Endothelial cell of umbilical vein (primary cell): Measurements from ENCODE around the gene TCEA2. TPM values are rescaled to one million over a fixed set of nuclear protein-coding genes. Genes with fewer than 3 reads are reported as not detected.

Source experiments
- BruUV-seq: library from RNA; stranded (reverse); fragments of 400-500 nt; replicated peaks from 2 replicates; lab custom pipeline; 2021; lab: Mats Ljungman, UMichigan
- CTCF ChIA-PET: fragments of 300-600, 350-600 bp; sonication (Branson Sonifier 250); formaldehyde crosslinking; loops from one replicate; lab custom pipeline; 2021; ENCODE audit warnings: antibody characterized with exemption, inconsistent platforms; lab: Charles Lee
- POLR2A ChIA-PET: fragments of 300-600, 350-600 bp; sonication (Branson Sonifier 250); formaldehyde crosslinking; loops from one replicate; lab custom pipeline; 2021; ENCODE audit warnings: antibody characterized with exemption, inconsistent platforms; lab: Charles Lee
- DNase-seq: peaks from one replicate; pipeline ENCODE4 v3.0.0-alpha.2; 2011; ENCODE audit warnings: low read depth, low spot score
- FAIRE-seq: peaks from 2 replicates; lab custom pipeline; 2011; peaks lifted over from hg19 to GRCh38; lab: Jason Lieb, UNC
- H2AFZ ChIP-seq: 2 replicates; pipeline ENCODE4 v1.6.0; 2012; ENCODE audit warnings: low read depth, low read length, control low read depth, inconsistent platforms
- H3K27ac ChIP-seq: 2 replicates; pipeline ENCODE4 v1.5.1; 2011; ENCODE audit warnings: low read depth, mild to moderate bottlenecking, control low read depth, low read length, moderate library complexity; ENCODE audit not compliant: insufficient read depth
- H3K27me3 ChIP-seq, 2 experiments: 2 replicates each; pipeline versions ENCODE4 v1.6.0 to v1.6.1; 2011; ENCODE audit warnings: low read length in 2 of 2, mixed read lengths in 1 of 2; ENCODE audit not compliant: control insufficient read depth in 2 of 2, insufficient read depth in 2 of 2
- H3K36me3 ChIP-seq, 2 experiments: 2 replicates in 1 of 2; 3 replicates in 1 of 2; pipeline ENCODE4 v1.5.1; 2011; ENCODE audit warnings: low read length in 2 of 2, mild to moderate bottlenecking in 1 of 2, moderate library complexity in 1 of 2; ENCODE audit not compliant: control insufficient read depth in 2 of 2, insufficient read depth in 2 of 2; ENCODE audit errors: extremely low read depth in 1 of 2
- H3K4me1 ChIP-seq: 3 replicates; pipeline ENCODE4 v1.5.1; 2011; ENCODE audit warnings: mild to moderate bottlenecking, low read length; ENCODE audit not compliant: control insufficient read depth, insufficient read depth; ENCODE audit errors: extremely low read depth
- H3K4me2 ChIP-seq: 2 replicates; pipeline ENCODE4 v1.6.1; 2011; ENCODE audit warnings: low read length, control low read depth, mixed read lengths; ENCODE audit not compliant: insufficient read depth
- H3K4me3 ChIP-seq, 3 experiments: fragments of 200-600 bp in 1 of 3; sonication (generic), shearing (Covaris generic) in 1 of 3; replicated peaks in 1 of 3; 2 replicates each; pipeline ENCODE4 v1.5.1; 2011 to 2016; ENCODE audit warnings: control low read depth in 3 of 3, low read length in 3 of 3, mild to moderate bottlenecking in 2 of 3, inconsistent platforms in 1 of 3, low read depth in 1 of 3, moderate library complexity in 1 of 3; ENCODE audit not compliant: insufficient read depth in 1 of 3
- H3K79me2 ChIP-seq: 2 replicates; pipeline ENCODE4 v1.6.0; 2012; ENCODE audit warnings: low read length, inconsistent platforms; ENCODE audit not compliant: control insufficient read depth, insufficient read depth
- H3K9ac ChIP-seq: replicated peaks from 2 replicates; pipeline ENCODE3; 2011; ENCODE audit warnings: low read length, control low read depth; ENCODE audit not compliant: insufficient read depth; ENCODE audit errors: extremely low read depth
- H3K9me1 ChIP-seq: replicated peaks from 3 replicates; pipeline ENCODE4 v1.6.0; 2011; ENCODE audit warnings: mild to moderate bottlenecking, low read length; ENCODE audit not compliant: control insufficient read depth, insufficient read depth; ENCODE audit errors: extremely low read depth
- H3K9me3 ChIP-seq: replicated peaks from 2 replicates; pipeline ENCODE4 v1.5.1; 2012; ENCODE audit warnings: low read length, inconsistent platforms; ENCODE audit not compliant: control insufficient read depth, insufficient read depth
- H4K20me1 ChIP-seq: replicated peaks from 2 replicates; pipeline ENCODE3; 2011; ENCODE audit warnings: mild to moderate bottlenecking, low read length; ENCODE audit not compliant: control insufficient read depth, insufficient read depth; ENCODE audit errors: extremely low read depth
- CTCF ChIP-seq, 2 donors: IDR thresholded peaks; 1 replicate in 1 of 2; 2 replicates in 1 of 2; pipeline ENCODE4 v1.5.1; 2011; ENCODE audit warnings: low read length in 2 of 2, mild to moderate bottlenecking in 2 of 2, moderate library complexity in 2 of 2, control low read depth in 1 of 2, inconsistent platforms in 1 of 2, low read depth in 1 of 2; ENCODE audit not compliant: insufficient read depth in 1 of 2; ENCODE audit errors: extremely low read depth in 1 of 2
- EZH2 ChIP-seq: IDR thresholded peaks from 2 replicates; pipeline ENCODE4 v1.6.1; 2012; ENCODE audit warnings: borderline replicate concordance, low read depth, mild to moderate bottlenecking, moderate library complexity, low read length, inconsistent platforms; ENCODE audit not compliant: severe bottlenecking
- FOS ChIP-seq: IDR thresholded peaks from 2 replicates; pipeline ENCODE4 v1.6.1; 2011; ENCODE audit warnings: mild to moderate bottlenecking, low read length, moderate library complexity, borderline replicate concordance; ENCODE audit not compliant: insufficient read depth
- GATA2 ChIP-seq: IDR thresholded peaks from 2 replicates; pipeline ENCODE4 v1.7.0; 2011; ENCODE audit warnings: low read depth, mild to moderate bottlenecking, moderate library complexity, mixed read lengths, low read length; ENCODE audit not compliant: insufficient read length, insufficient read depth
- JUN ChIP-seq: IDR thresholded peaks from 2 replicates; pipeline ENCODE4 v1.6.1; 2011; ENCODE audit warnings: borderline replicate concordance, low read depth; ENCODE audit not compliant: insufficient read length, insufficient read depth
- MAX ChIP-seq: IDR thresholded peaks from 2 replicates; pipeline ENCODE4 v1.6.1; 2011; ENCODE audit not compliant: insufficient read depth, insufficient read length
- MYC ChIP-seq: IDR thresholded peaks from one replicate; pipeline ENCODE4 v1.6.1; 2011; ENCODE audit warnings: mild to moderate bottlenecking, low read depth, low read length
- POLR2A ChIP-seq: IDR thresholded peaks from 2 replicates; pipeline ENCODE4 v1.6.1; 2012; ENCODE audit warnings: low read depth, mild to moderate bottlenecking, control low read depth, low read length
- POLR2AphosphoS5 ChIP-seq: IDR thresholded peaks from 2 replicates; pipeline ENCODE4 v1.6.1; 2012; ENCODE audit warnings: low read depth, mild to moderate bottlenecking, control low read depth, low read length, moderate library complexity; ENCODE audit not compliant: insufficient read depth
- dilution Hi-C: fragments of 300-500 bp; cut with MboI; formaldehyde crosslinking; loops from one replicate; pipeline ENCODE4 v1.15.0; 2019; ENCODE audit warnings: low sequenced_read_pairs; ENCODE audit not compliant: extremely low pct_ligation_motif_present
- intact Hi-C: fragments of 100-400 bp; cut with micrococcal nuclease; formaldehyde crosslinking; loops from one replicate; pipeline ENCODE4 v1.10.0; 2022
- polyA plus RNA-seq, 4 experiments: library from polyadenylated mRNA; depleted of rRNA in 3 of 4; stranded (reverse) in 3 of 4; unstranded in 1 of 4; fragments of >200 nt; gene quantifications; 2 replicates each; pipeline versions ENCODE4 v1.2.1 to v1.2.3, GENCODE V29; 2011 to 2012; ENCODE audit warnings: missing spikeins in 1 of 4
- total RNA-seq: library from RNA; stranded (reverse); gene quantifications from 2 replicates; pipeline ENCODE4 v1.2.3, GENCODE V29; 2021

TCEA2 gene
- total and polyA plus RNA-seq, 2 donors (not counting 3 experiments of a cell fraction or from before 2014, with no cell fraction given), result 53.1 to 65.5 TPM

GRCh38 chr20:64080813-64081623 is 18.0 kb downstream of the TCEA2 start:
- Histone ChIP-seq H3K9me3 (no peaks in the 10 kb centered on the region), H4K20me1 (no peaks in the 10 kb centered on the region), H3K4me1 (peaks cover 20% of the 10 kb centered on the region), H3K36me3 (peaks cover 0 to 3% of the 10 kb centered on the region in 2 experiments), H3K9ac (no peak overlapping the region), H3K79me2 (peaks cover 6% of the 10 kb centered on the region), H3K4me2 (no peak overlapping the region), H3K9me1 (no peaks in the 10 kb centered on the region), H3K27ac (no peak overlapping the region), H3K4me3 (peak overlapping the region in 1 of 3 experiments; percentile 73), H2AFZ (no peak overlapping the region), H3K27me3 (peaks cover 17 to 23% of the 10 kb centered on the region in 2 experiments)
- no TSS peak for BruUV-seq
- dilution Hi-C loops (no loop called here), intact Hi-C loops (no loop called here)
- ChIA-PET CTCF (interaction anchor here (3.0 kb wide), 1 partner anchor 42 kb away, joined by 14 read pairs; no protein-coding TSS in a partner anchor), POLR2A (no interaction called here)
- TF ChIP-seq POLR2A, result no peak
- TF ChIP-seq MAX, result no peak
- TF ChIP-seq CTCF (IDR thresholded peaks at IDR 0.05; ENCODE audit: extremely low read depth in 1 of 2, insufficient read depth in 1 of 2, low read depth in 1 of 2, low read length in 2 of 2), result no peak
- no peak for TF ChIP-seq JUN
- TF ChIP-seq EZH2, result no peak
- no peak for TF ChIP-seq POLR2AphosphoS5
- TF ChIP-seq FOS, result no peak
- no peak for TF ChIP-seq MYC
- no peak for TF ChIP-seq GATA2
- no peak for FAIRE-seq
- DNase-seq, result no peak
